ENCODE results near the gene OBSCN.

The OBSCN gene

DNA sequence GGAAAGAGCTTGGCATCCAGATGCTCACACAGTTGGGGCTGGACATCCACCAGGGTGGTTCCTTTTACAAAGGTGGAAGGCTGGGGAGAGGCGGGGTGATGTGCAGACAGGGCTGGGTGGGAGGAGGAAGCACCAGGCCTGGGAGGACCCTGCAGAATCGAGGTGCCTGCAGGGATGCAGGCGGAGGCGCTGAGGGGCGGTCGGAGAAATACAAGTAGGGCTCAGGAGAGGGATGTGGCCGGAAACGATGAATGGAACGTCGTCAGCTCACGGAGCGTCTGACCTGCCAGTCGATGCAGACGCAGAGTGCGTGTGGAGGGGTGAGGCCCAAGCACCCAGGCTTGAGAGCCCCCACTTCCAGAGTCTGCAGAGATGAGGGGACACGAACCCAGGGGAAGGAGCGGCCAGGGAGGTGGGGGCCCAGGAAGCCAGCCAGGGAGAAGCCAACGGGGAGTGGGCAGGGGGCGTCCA lies 135.4 kb downstream of the OBSCN start:
- TF ChIP-seq, protein P1, sequence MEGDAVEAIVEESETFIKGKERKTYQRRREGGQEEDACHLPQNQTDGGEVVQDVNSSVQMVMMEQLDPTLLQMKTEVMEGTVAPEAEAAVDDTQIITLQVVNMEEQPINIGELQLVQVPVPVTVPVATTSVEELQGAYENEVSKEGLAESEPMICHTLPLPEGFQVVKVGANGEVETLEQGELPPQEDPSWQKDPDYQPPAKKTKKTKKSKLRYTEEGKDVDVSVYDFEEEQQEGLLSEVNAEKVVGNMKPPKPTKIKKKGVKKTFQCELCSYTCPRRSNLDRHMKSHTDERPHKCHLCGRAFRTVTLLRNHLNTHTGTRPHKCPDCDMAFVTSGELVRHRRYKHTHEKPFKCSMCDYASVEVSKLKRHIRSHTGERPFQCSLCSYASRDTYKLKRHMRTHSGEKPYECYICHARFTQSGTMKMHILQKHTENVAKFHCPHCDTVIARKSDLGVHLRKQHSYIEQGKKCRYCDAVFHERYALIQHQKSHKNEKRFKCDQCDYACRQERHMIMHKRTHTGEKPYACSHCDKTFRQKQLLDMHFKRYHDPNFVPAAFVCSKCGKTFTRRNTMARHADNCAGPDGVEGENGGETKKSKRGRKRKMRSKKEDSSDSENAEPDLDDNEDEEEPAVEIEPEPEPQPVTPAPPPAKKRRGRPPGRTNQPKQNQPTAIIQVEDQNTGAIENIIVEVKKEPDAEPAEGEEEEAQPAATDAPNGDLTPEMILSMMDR (IDR thresholded peaks at IDR 0.05) = no peak

DNA sequence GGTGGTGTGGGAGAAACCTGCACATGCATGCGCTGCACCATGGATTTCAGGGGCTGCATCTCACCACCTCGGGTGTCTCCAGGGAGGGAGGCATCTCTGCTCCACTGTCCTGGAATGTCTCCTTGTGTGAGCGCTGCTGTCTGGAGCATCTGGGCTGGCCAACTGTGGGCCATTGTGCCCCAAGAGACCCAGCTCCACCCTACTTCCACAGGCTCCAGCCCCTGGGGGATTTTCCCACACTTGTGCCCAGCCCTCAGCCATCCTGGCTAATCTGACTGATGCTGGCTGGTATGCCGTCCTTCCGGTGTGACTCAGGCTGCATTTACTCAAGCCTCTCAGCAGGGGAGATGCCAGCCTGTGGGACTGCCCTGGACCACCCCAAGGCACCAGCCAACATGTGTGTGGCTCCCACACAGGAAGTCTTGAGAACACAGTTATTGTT lies 136.8 kb downstream of the OBSCN start:
- TF ChIP-seq, protein P1 (IDR thresholded peaks at IDR 0.05) = no peak

DNA sequence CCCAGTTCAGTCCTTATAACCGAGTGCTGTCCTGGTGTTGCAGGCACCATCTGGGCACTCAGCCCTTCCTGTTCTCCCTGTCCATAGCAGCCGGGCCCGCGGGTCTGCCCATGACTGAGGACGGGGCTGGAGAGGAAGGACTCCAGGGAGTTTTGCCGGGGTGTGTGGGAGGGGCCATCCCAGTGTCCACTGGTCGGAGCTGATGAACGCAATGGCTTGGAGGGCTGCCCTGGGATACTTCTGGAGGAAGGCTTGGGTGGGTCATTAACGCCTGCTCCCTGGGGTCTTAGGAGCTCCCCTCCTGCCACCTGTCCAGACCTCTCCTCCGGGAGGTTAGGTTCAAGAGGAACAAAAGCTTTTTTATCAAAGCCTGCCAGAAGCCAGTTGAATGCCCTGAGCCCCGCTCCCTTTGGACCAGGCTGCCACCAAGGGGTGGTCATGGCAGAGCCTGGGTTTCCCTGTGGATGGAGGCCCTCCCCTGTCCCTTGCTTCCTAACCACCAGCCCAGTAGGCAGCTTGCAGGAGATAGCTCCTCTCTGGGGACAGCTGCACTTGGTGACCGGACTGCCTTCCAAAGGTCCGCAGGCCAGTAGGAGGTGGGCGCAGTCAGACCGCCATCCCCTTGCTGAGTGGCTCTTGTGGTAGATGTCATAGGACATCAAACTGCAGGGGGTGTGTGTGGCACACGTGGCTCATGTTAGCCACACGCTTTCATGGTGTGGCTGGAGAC lies 137.5 kb downstream of the OBSCN start:
- TF ChIP-seq, protein P1 (IDR thresholded peaks at IDR 0.05) = no peak

DNA sequence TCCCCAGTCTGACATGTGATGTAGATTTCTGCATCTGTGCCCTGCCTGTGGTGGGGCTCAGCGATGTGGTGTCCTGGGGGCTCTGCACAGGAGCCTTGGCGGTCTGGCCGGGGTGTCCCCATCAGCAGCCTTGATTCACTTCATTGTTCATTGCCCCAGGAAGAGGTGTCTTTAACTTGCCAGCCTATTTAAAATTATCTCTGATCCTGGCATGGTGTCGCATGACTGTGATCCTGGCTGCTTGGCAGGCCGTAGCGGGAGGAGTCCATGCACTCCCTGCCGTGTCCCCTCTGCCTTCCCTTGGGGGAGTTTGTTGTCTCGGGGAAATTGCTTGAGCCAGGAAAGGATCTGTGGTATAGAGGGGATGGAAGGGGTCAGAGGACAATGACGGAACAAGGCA lies 138.9 kb downstream of the OBSCN start:
- TF ChIP-seq, protein P1 (IDR thresholded peaks at IDR 0.05) = no peak

DNA sequence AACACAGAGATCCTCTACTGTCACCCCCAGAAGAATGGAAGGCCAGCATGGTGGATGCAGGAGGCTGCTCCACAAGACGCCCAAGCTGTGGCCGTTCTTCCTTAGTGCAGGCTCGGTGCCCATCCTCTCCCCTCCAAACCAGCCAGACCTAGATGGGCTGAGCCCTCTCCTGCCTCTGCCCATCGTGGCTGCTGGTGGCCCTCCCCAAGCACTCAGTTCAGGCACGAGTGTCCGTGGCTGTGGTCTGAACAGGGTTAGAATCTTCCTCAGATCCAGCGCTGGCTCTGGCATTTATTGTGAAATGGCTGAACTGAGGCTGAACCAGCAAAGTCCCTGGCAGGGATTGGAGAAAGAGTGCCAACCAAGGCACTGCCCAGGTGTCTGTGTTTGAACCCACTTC lies 139.3 kb downstream of the OBSCN start:
- TF ChIP-seq, protein P1 (IDR thresholded peaks at IDR 0.05) = no peak

DNA sequence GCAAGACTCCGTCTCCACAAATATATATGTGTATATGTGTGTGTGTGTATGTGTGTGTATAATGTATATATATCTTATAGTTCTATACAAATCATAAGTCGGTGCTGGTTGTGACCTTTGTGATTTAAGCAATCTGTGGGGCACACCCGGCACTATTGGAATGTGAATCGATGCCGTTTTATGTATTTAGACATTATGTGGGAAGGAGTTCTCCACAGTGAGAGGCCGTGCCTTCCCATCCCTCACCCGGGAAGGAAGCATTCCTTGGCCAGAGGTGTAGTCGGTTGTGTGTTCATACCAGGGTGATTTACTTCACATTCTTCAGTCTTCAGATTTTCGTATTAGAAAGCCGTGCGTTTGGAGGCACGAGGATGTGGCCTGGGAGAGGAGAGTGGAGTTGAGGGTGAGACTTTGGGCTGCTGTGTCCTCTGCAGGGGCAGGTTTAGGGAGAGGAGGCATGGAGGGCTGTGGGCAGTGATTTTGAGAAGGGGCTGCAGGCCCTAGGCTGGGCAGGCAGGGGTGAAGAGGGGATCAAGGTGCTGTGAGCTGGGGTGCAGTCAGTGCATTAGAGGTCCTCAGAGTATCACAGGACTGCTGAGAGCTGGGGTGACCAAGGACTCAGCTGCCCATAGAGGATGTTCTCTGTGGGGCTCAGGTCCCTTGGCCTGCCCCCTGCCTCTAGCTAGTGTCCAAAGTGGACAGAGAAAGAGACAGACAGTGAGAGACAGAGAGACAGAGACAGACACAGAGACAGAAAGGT lies 141.0 kb downstream of the OBSCN start:
- TF ChIP-seq, protein P1 (IDR thresholded peaks at IDR 0.05) = no peak

DNA sequence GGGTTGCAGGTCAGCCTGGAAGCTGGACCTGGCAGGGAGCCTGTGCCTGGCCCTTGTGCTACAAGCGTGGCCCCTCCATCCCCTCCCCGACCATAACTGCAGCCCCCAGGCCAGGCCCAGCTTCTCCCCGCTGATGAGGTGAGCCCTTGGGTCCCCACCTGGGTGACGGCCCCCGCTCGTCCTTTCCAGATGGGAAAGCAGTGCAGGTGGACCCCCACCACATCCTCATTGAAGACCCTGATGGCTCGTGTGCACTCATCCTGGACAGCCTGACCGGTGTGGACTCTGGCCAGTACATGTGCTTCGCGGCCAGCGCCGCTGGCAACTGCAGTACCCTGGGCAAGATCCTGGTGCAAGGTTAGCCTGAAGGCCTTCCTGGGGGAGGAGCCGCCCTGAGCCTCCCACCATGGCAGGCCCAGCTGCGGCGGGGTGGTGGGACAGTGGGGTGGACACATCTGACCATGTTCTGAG lies 141.9 kb downstream of the OBSCN start:
- TF ChIP-seq, protein P1 (IDR thresholded peaks at IDR 0.05) = no peak

Measured in LNCAP (cell line).